ENCODE results near the gene UBR2.
"Not testable (repeated sequence)": the region's sequence is repeated elsewhere in the genome, so short reads cannot be mapped to it uniquely, and the experiment has no call there.

The UBR2 gene

GRCh38 chr6:42555477-42556457, 8.1 kb upstream of the UBR2 start:
- no peak for DNase-seq (ENCODE audit: low read depth in 2 of 3, low spot score in 2 of 3)

- DNase-seq (ENCODE audit: low read depth in 2 of 3, low spot score in 2 of 3): no peak
These were observed 7.4 kb upstream of the UBR2 start for GRCh38 chr6:42556462-42556861.

GRCh38 chr6:42559276-42559675, 4.6 kb upstream of the UBR2 start:
- DNase-seq (ENCODE audit: low read depth in 2 of 3, low spot score in 2 of 3): not testable (repeated sequence)

GRCh38 chr6:42561986-42562385, 1.8 kb upstream of the UBR2 start:
- DNase-seq (ENCODE audit: low read depth in 2 of 3, low spot score in 2 of 3): no peak

- DNase-seq (ENCODE audit: low read depth in 2 of 3, low spot score in 2 of 3): no peak
These were observed 932 bp upstream of the UBR2 start for GRCh38 chr6:42562788-42563405.

GRCh38 chr6:42564506-42564825, 637 bp downstream of the UBR2 start:
- no peak for DNase-seq (ENCODE audit: low read depth in 2 of 3, low spot score in 2 of 3)

- no peak for DNase-seq (ENCODE audit: low read depth in 2 of 3, low spot score in 2 of 3)
These were observed 2.2 kb downstream of the UBR2 start for GRCh38 chr6:42565823-42566613.

- no peak for DNase-seq (ENCODE audit: low read depth in 2 of 3, low spot score in 2 of 3)
These were observed 2.9 kb downstream of the UBR2 start for GRCh38 chr6:42566614-42567208.

- DNase-seq (ENCODE audit: low read depth in 2 of 3, low spot score in 2 of 3): not testable (repeated sequence)
These were observed 3.4 kb downstream of the UBR2 start for GRCh38 chr6:42567237-42567636.

- DNase-seq (ENCODE audit: low read depth in 2 of 3, low spot score in 2 of 3): no peak
These were observed 5.5 kb downstream of the UBR2 start for GRCh38 chr6:42569102-42570028.

- no peak for DNase-seq (ENCODE audit: low read depth in 2 of 3, low spot score in 2 of 3)
These were observed 7.9 kb downstream of the UBR2 start for GRCh38 chr6:42571611-42572342.

- no peak for DNase-seq (ENCODE audit: low read depth in 2 of 3, low spot score in 2 of 3)
These were observed 8.7 kb downstream of the UBR2 start for GRCh38 chr6:42572523-42572922.

- not testable (repeated sequence) for DNase-seq (ENCODE audit: low read depth in 2 of 3, low spot score in 2 of 3)
These were observed 12.7 kb downstream of the UBR2 start for GRCh38 chr6:42576538-42576937.

GRCh38 chr6:42598300-42598699, 34.5 kb downstream of the UBR2 start:
- no peak for DNase-seq (ENCODE audit: low read depth in 2 of 3, low spot score in 2 of 3)

- DNase-seq (ENCODE audit: low read depth in 2 of 3, low spot score in 2 of 3): no peak
These were observed 35.7 kb downstream of the UBR2 start for GRCh38 chr6:42599558-42599957.

GRCh38 chr6:42604150-42604549, 40.3 kb downstream of the UBR2 start:
- DNase-seq (ENCODE audit: low read depth in 2 of 3, low spot score in 2 of 3): no peak

GRCh38 chr6:42604699-42605098, 40.9 kb downstream of the UBR2 start:
- DNase-seq (ENCODE audit: low read depth in 2 of 3, low spot score in 2 of 3): not testable (repeated sequence)

- no peak for DNase-seq (ENCODE audit: low read depth in 2 of 3, low spot score in 2 of 3)
These were observed 46.6 kb downstream of the UBR2 start for GRCh38 chr6:42610416-42610815.

- DNase-seq (ENCODE audit: low read depth in 2 of 3, low spot score in 2 of 3): no peak
These were observed 51.7 kb downstream of the UBR2 start for GRCh38 chr6:42615518-42615917.

- no peak for DNase-seq (ENCODE audit: low read depth in 2 of 3, low spot score in 2 of 3)
These were observed 52.9 kb downstream of the UBR2 start for GRCh38 chr6:42616716-42617115.
